Sciatic nerve (tissue), 2 donors: Measurements from ENCODE around the gene ACP4. TPM values are rescaled to one million over a fixed set of nuclear protein-coding genes. Genes with fewer than 3 reads are reported as not detected.
A peak's percentile ranks its signal among the peaks of the same experiment; 100 is the strongest.

Experiments used
- ATAC-seq: fragments of 200-7000 bp; cut with Tn5 transposase; one replicate; pipeline ENCODE4 v1.9.1; 2020; ENCODE audit warnings: mild to moderate bottlenecking, moderate library complexity
- DNase-seq: peaks from one replicate; pipeline ENCODE4 v3.0.0-alpha.2; 2020; ENCODE audit warnings: low spot score
- intact Hi-C: fragments of 100-400 bp; cut with DNase I; formaldehyde crosslinking; loops from one replicate; pipeline ENCODE4 v1.14.2; 2022
- total RNA-seq: library from RNA; stranded (reverse); fragmentation: NEBNext Ultra II Directional; extraction: Animal tissue kit (Norgen Biotek cat#: 25700); gene quantifications from one replicate; pipeline ENCODE4 v1.2.1, GENCODE V29; 2021
- donor health status: DM: no; HTN: no; CAD: no.
- donor health status: DM: no; HTN: no; CAD: no.

Gene ACP4
- total RNA-seq, 1 donor from 2014 or later: not detected

- DNase-seq (no peak), ATAC-seq (no peak)
- intact Hi-C loops: no loop called here
Observed at GRCh38 chr19:50835103-50835784, 45.0 kb downstream of the ACP4 start.

GRCh38 chr19:50835785-50836542 lies 45.7 kb downstream of the ACP4 start:
- intact Hi-C loops: no loop called here
- ATAC-seq: peak; percentile 94
- DNase-seq: peak; percentile 82

GRCh38 chr19:50836543-50837195 lies 46.5 kb downstream of the ACP4 start:
- no peak for ATAC-seq
- DNase-seq: no peak
- intact Hi-C loops: no loop called here

GRCh38 chr19:50837300-50837699 lies 47.1 kb downstream of the ACP4 start:
- ATAC-seq (no peak), DNase-seq (no peak)
- intact Hi-C loops: no loop called here

GRCh38 chr19:50838239-50838638 lies 48.0 kb downstream of the ACP4 start:
- DNase-seq (no peak), ATAC-seq (no peak)
- intact Hi-C loops: no loop called here

- intact Hi-C loops: no loop called here
- DNase-seq (no peak), ATAC-seq (no peak)
Observed at GRCh38 chr19:50839712-50840655, 49.8 kb downstream of the ACP4 start.

GRCh38 chr19:50842130-50842529 lies 51.9 kb downstream of the ACP4 start:
- ATAC-seq: no peak
- intact Hi-C loops: no loop called here
- DNase-seq: no peak

- DNase-seq (no peak), ATAC-seq (no peak)
- intact Hi-C loops: no loop called here
Observed at GRCh38 chr19:50843205-50843604, 53.0 kb downstream of the ACP4 start.

- ATAC-seq: no peak
- intact Hi-C loops: no loop called here
- no peak for DNase-seq
Observed at GRCh38 chr19:50843701-50844221, 53.5 kb downstream of the ACP4 start.

- DNase-seq (no peak), ATAC-seq (no peak)
- intact Hi-C loops: no loop called here
Observed at GRCh38 chr19:50844296-50844935, 54.2 kb downstream of the ACP4 start.

Other genes with a start within 250 kb of the ACP4 start
- gene LRRC4B, start 222.0 kb upstream of the ACP4 start, total RNA-seq: 3.5 TPM
- not detected for gene SYT3, start 150.5 kb upstream of the ACP4 start, total RNA-seq
- not detected for gene C19orf81, start 141.0 kb upstream of the ACP4 start, total RNA-seq
- 1.4 TPM for gene SHANK1, start 70.6 kb upstream of the ACP4 start, total RNA-seq
- 16.6 TPM for gene CLEC11A, start 67.1 kb upstream of the ACP4 start, total RNA-seq
- gene GPR32, start 20.0 kb upstream of the ACP4 start, total RNA-seq: not detected
- 2.1 TPM for gene KLK1, start 33.4 kb downstream of the ACP4 start, total RNA-seq
- gene KLK15, start 43.2 kb downstream of the ACP4 start, total RNA-seq: not detected
- not detected for gene KLK3, start 64.5 kb downstream of the ACP4 start, total RNA-seq
- not detected for gene KLK2, start 83.0 kb downstream of the ACP4 start, total RNA-seq
- 1.1 TPM for gene KLK4, start 121.0 kb downstream of the ACP4 start, total RNA-seq
- gene KLK5, start 162.6 kb downstream of the ACP4 start, total RNA-seq: not detected
- gene KLK6, start 179.2 kb downstream of the ACP4 start, total RNA-seq: 8.8 TPM
- gene KLK7, start 193.5 kb downstream of the ACP4 start, total RNA-seq: 5.5 TPM
- gene KLK8, start 211.2 kb downstream of the ACP4 start, total RNA-seq: 1.8 TPM
- 3.0 TPM for gene KLK10, start 229.3 kb downstream of the ACP4 start, total RNA-seq
- gene KLK11, start 236.2 kb downstream of the ACP4 start, total RNA-seq: 1.1 TPM
- gene KLK12, start 244.6 kb downstream of the ACP4 start, total RNA-seq: not detected